GM23338 (cell line): ENCODE measurements around the gene LNX1. TPM values are rescaled to one million over a fixed set of nuclear protein-coding genes. Genes with fewer than 3 reads are reported as not detected.

Experiments used
- ATAC-seq: fragments of 200-7000 bp; cut with Tn5 transposase; 3 replicates; pipeline ENCODE4 v1.9.1; 2020
- DNase-seq: peaks from one replicate; pipeline ENCODE4 v3.0.0-alpha.2; 2015; ENCODE audit warnings: low spot score
- H2AFZ ChIP-seq: fragments of 200-600 bp; sonication (generic); 2 replicates; pipeline ENCODE4 v1.8.0; 2016; ENCODE audit warnings: antibody characterized with exemption, mild to moderate bottlenecking, moderate library complexity
- H3F3A ChIP-seq: fragments of 200-600 bp; sonication (generic); replicated peaks from 2 replicates; pipeline ENCODE4 v1.8.0; 2017; ENCODE audit warnings: antibody characterized with exemption, mixed run types, low read depth
- H3K27ac ChIP-seq: fragments of 200-600 bp; sonication (generic); 2 replicates; pipeline ENCODE4 v1.6.1; 2016; ENCODE audit warnings: low read depth
- H3K27me3 ChIP-seq: fragments of 200-600 bp; sonication (generic); 2 replicates; pipeline ENCODE4 v1.8.0; 2016; ENCODE audit warnings: mild to moderate bottlenecking, mixed run types, moderate library complexity; ENCODE audit not compliant: insufficient read depth
- H3K36me3 ChIP-seq: fragments of 200-600 bp; sonication (generic); 2 replicates; pipeline ENCODE4 v1.8.0; 2016; ENCODE audit warnings: mild to moderate bottlenecking; ENCODE audit not compliant: insufficient read depth
- H3K4me1 ChIP-seq: fragments of 200-600 bp; sonication (generic); 2 replicates; pipeline ENCODE4 v1.8.0; 2016; ENCODE audit warnings: mild to moderate bottlenecking, moderate library complexity; ENCODE audit not compliant: insufficient read depth
- H3K4me2 ChIP-seq: fragments of 200-600 bp; sonication (generic); 2 replicates; pipeline ENCODE4 v1.7.1; 2017; ENCODE audit warnings: mixed run types
- H3K4me3 ChIP-seq: fragments of 200-600 bp; sonication (generic); 2 replicates; pipeline ENCODE4 v1.6.1; 2016; ENCODE audit warnings: mixed run types
- H3K79me2 ChIP-seq: fragments of 200-600 bp; sonication (generic); replicated peaks from 2 replicates; pipeline ENCODE4 v1.8.0; 2017; ENCODE audit warnings: mild to moderate bottlenecking; ENCODE audit not compliant: insufficient read depth
- H3K9me2 ChIP-seq: fragments of 200-600 bp; sonication (generic); 2 replicates; pipeline ENCODE4 v1.8.0; 2017; ENCODE audit not compliant: insufficient read depth
- H4K20me1 ChIP-seq: fragments of 200-600 bp; sonication (generic); replicated peaks from 2 replicates; pipeline ENCODE4 v1.8.0; 2017; ENCODE audit warnings: mild to moderate bottlenecking; ENCODE audit not compliant: insufficient read depth
- H3K27ac Mint-ChIP-seq: 2 replicates; pipeline ENCODE4 v1.8.0; 2020; ENCODE audit warnings: inconsistent platforms, mild to moderate bottlenecking, moderate library complexity, mixed read lengths
- H3K27me3 Mint-ChIP-seq: 3 replicates; pipeline ENCODE4 v1.8.0; 2022; ENCODE audit warnings: low read depth, mild to moderate bottlenecking, moderate library complexity, mixed read lengths, inconsistent platforms; ENCODE audit not compliant: insufficient read depth, poor library complexity
- H3K36me3 Mint-ChIP-seq: 3 replicates; pipeline ENCODE4 v1.8.0; 2021; ENCODE audit warnings: low read depth, mild to moderate bottlenecking, inconsistent platforms, moderate library complexity, mixed read lengths
- H3K4me1 Mint-ChIP-seq: 3 replicates; pipeline ENCODE4 v1.8.0; 2020; ENCODE audit warnings: mild to moderate bottlenecking, inconsistent platforms, mixed read lengths
- H3K4me3 Mint-ChIP-seq: 3 replicates; pipeline ENCODE4 v1.8.0; 2021; ENCODE audit warnings: moderate library complexity, mild to moderate bottlenecking, inconsistent platforms, mixed read lengths
- H3K9me3 Mint-ChIP-seq: 3 replicates; pipeline ENCODE4 v1.8.0; 2020; ENCODE audit warnings: moderate library complexity, mild to moderate bottlenecking, inconsistent platforms, mixed read lengths
- CREB1 ChIP-seq: fragments of 250-450 bp; sonication (Bioruptor Pico); IDR thresholded peaks from 2 replicates; pipeline ENCODE4 v1.5.0; 2020; ENCODE audit warnings: low read depth, mild to moderate bottlenecking, moderate library complexity
- ETS1 ChIP-seq: IDR thresholded peaks from 2 replicates; pipeline ENCODE4 v1.6.1; 2016; ENCODE audit warnings: antibody characterized with exemption
- EZH2 ChIP-seq: fragments of 200-600 bp; sonication (generic); IDR thresholded peaks from one replicate; pipeline ENCODE4 v1.8.0; 2017; ENCODE audit warnings: antibody characterized with exemption, mild to moderate bottlenecking, low read depth; ENCODE audit not compliant: unreplicated experiment
- EZH2phosphoT487 ChIP-seq: fragments of 200-600 bp; sonication (generic); IDR thresholded peaks from one replicate; pipeline ENCODE4 v1.8.1; 2018; ENCODE audit warnings: antibody characterized with exemption; ENCODE audit not compliant: unreplicated experiment
- JUNB ChIP-seq: IDR thresholded peaks from one replicate; pipeline ENCODE4 v1.6.1; 2016; ENCODE audit warnings: antibody characterized with exemption; ENCODE audit not compliant: unreplicated experiment
- NANOG ChIP-seq: IDR thresholded peaks from 2 replicates; pipeline ENCODE4 v1.6.1; 2016; ENCODE audit warnings: antibody characterized with exemption, borderline replicate concordance
- POLR2AphosphoS5 ChIP-seq: IDR thresholded peaks from 2 replicates; pipeline ENCODE4 v1.6.1; 2016; ENCODE audit warnings: antibody characterized with exemption, low read depth
- REST ChIP-seq: IDR thresholded peaks from one replicate; pipeline ENCODE4 v1.6.1; 2018; ENCODE audit warnings: antibody characterized with exemption; ENCODE audit not compliant: unreplicated experiment
- STAT1 ChIP-seq: IDR thresholded peaks from one replicate; pipeline ENCODE4 v1.6.1; 2016; ENCODE audit warnings: antibody characterized with exemption; ENCODE audit not compliant: unreplicated experiment
- ZNF114 ChIP-seq: fragments of 250-450 bp; sonication (Bioruptor Pico); IDR thresholded peaks from 2 replicates; pipeline ENCODE4 v1.5.0; 2020; ENCODE audit warnings: mild to moderate bottlenecking, moderate library complexity
- ZNF331 ChIP-seq: fragments of 250-450 bp; sonication (Bioruptor Pico); IDR thresholded peaks from 2 replicates; pipeline ENCODE4 v1.5.0; 2020; ENCODE audit warnings: low read depth, mild to moderate bottlenecking, moderate library complexity
- ZNF462 ChIP-seq: fragments of 250-450 bp; sonication (Bioruptor Pico); IDR thresholded peaks from 2 replicates; pipeline ENCODE4 v1.5.0; 2020; ENCODE audit warnings: mild to moderate bottlenecking, moderate library complexity
- polyA plus RNA-seq: library from polyadenylated mRNA; unstranded; fragments of >200 nt; fragmentation: Nextera tagmentation; extraction: Ambion mirVana; gene quantifications from 2 replicates; pipeline ENCODE4 v1.2.1, GENCODE V29; 2016
- total RNA-seq: library from RNA; depleted of rRNA; stranded (reverse); fragments of >200 nt; shearing (Covaris generic); gene quantifications from 2 replicates; pipeline ENCODE4 v1.2.3, GENCODE V29; 2014

Gene LNX1
- total and polyA plus RNA-seq, 2 experiments from 2014 or later: 5.4 to 6.4 TPM

GRCh38 chr4:53534684-53535083 is 56.6 kb downstream of the LNX1 start (continued):
- no peak for TF ChIP-seq ZNF462 (CRISPR knock-in tag)
- no peak for TF ChIP-seq EZH2phosphoT487
- TF ChIP-seq STAT1: no peak
- TF ChIP-seq POLR2AphosphoS5: no peak
- TF ChIP-seq ETS1: no peak

GRCh38 chr4:53532521-53532920 is 58.8 kb downstream of the LNX1 start:
- DNase-seq: no peak
- Histone ChIP-seq H3K4me1 (peaks cover 15% of the 10 kb centered on the region; the same call in 1 of the 2 replicates), H3F3A (no peaks in the 10 kb centered on the region), H3K4me3 (no peak overlapping the region), H4K20me1 (no peaks in the 10 kb centered on the region), H3K27ac (no peak overlapping the region), H3K4me2 (0 out of 2 replicates have a peak overlapping the region, but pooled peaks have one; percentile 23), H2AFZ (no peak overlapping the region), H3K36me3 (no peaks in the 10 kb centered on the region), H3K27me3 (no peaks in the 10 kb centered on the region), H3K9me2 (no peaks in the 10 kb centered on the region), H3K79me2 (no peaks in the 10 kb centered on the region)
- H3K9me3 Mint-ChIP-seq: no peaks in the 10 kb centered on the region
- no peak overlapping the region for H3K4me3 Mint-ChIP-seq
- no peak for ATAC-seq
- H3K27ac Mint-ChIP-seq: no peak overlapping the region
- H3K4me1 Mint-ChIP-seq: peaks cover 34% of the 10 kb centered on the region
- H3K27me3 Mint-ChIP-seq: no peaks in the 10 kb centered on the region
- H3K36me3 Mint-ChIP-seq: no peaks in the 10 kb centered on the region
- TF ChIP-seq ZNF114 (CRISPR knock-in tag): no peak
- TF ChIP-seq CREB1: no peak
- TF ChIP-seq EZH2phosphoT487: no peak
- no peak for TF ChIP-seq NANOG
- no peak for TF ChIP-seq ZNF331
- no peak for TF ChIP-seq POLR2AphosphoS5
- no peak for TF ChIP-seq EZH2
- no peak for TF ChIP-seq JUNB
- no peak for TF ChIP-seq REST
